ENCODE data around the gene ACAA1.

The ACAA1 gene

GRCh38 chr3:38142959-38143358 is 6.0 kb upstream of the ACAA1 start:
- Histone ChIP-seq H3K4me3 (ENCODE audit: low read depth, low read length) (no peak overlapping the region), H3K36me3 (no peaks in the 10 kb centered on the region), H3K27me3 (no peaks in the 10 kb centered on the region), H3K9me3 (no peaks in the 10 kb centered on the region), H3K4me1 (no peaks in the 10 kb centered on the region)
- DNase-seq: no peak
- TF ChIP-seq CTCF (IDR thresholded peaks at IDR 0.05; ENCODE audit: low read depth, low read length): no peak

GRCh38 chr3:38141952-38142273 is 5.0 kb upstream of the ACAA1 start:
- no peaks in the 10 kb centered on the region for H3K9me3 ChIP-seq
- no peak for TF ChIP-seq CTCF (IDR thresholded peaks at IDR 0.05; ENCODE audit: low read depth, low read length)
- no peaks in the 10 kb centered on the region for H3K36me3 ChIP-seq
- no peak for DNase-seq
- H3K4me3 ChIP-seq (ENCODE audit: low read depth, low read length): no peak overlapping the region
- no peaks in the 10 kb centered on the region for H3K27me3 ChIP-seq
- no peaks in the 10 kb centered on the region for H3K4me1 ChIP-seq

GRCh38 chr3:38141173-38141951 is 4.4 kb upstream of the ACAA1 start:
- H3K4me3 ChIP-seq (ENCODE audit: low read depth, low read length): no peak overlapping the region
- DNase-seq: no peak
- no peak for TF ChIP-seq CTCF (IDR thresholded peaks at IDR 0.05; ENCODE audit: low read depth, low read length)
- H3K9me3 ChIP-seq: no peaks in the 10 kb centered on the region
- no peaks in the 10 kb centered on the region for H3K36me3 ChIP-seq
- no peaks in the 10 kb centered on the region for H3K4me1 ChIP-seq
- H3K27me3 ChIP-seq: no peaks in the 10 kb centered on the region

GRCh38 chr3:38140326-38141172 is 3.6 kb upstream of the ACAA1 start:
- no peak for TF ChIP-seq CTCF (IDR thresholded peaks at IDR 0.05; ENCODE audit: low read depth, low read length)
- Histone ChIP-seq H3K4me3 (ENCODE audit: low read depth, low read length) (no peak overlapping the region), H3K4me1 (no peaks in the 10 kb centered on the region), H3K27me3 (no peaks in the 10 kb centered on the region), H3K9me3 (no peaks in the 10 kb centered on the region), H3K36me3 (no peaks in the 10 kb centered on the region)
- no peak for DNase-seq

GRCh38 chr3:38139652-38140051 is 2.7 kb upstream of the ACAA1 start:
- Histone ChIP-seq H3K36me3 (no peaks in the 10 kb centered on the region), H3K4me3 (ENCODE audit: low read depth, low read length) (no peak overlapping the region; the same call in 1 of the 2 replicates), H3K9me3 (no peaks in the 10 kb centered on the region), H3K27me3 (no peaks in the 10 kb centered on the region), H3K4me1 (no peaks in the 10 kb centered on the region)
- DNase-seq: no peak
- no peak for TF ChIP-seq CTCF (IDR thresholded peaks at IDR 0.05; ENCODE audit: low read depth, low read length)

- TF ChIP-seq CTCF (IDR thresholded peaks at IDR 0.05; ENCODE audit: low read depth, low read length): no peak
- Histone ChIP-seq H3K27me3 (no peaks in the 10 kb centered on the region), H3K4me1 (no peaks in the 10 kb centered on the region), H3K36me3 (no peaks in the 10 kb centered on the region), H3K4me3 (ENCODE audit: low read depth, low read length) (peak overlapping the region; percentile 68), H3K9me3 (no peaks in the 10 kb centered on the region)
- DNase-seq: no peak
These were observed 2.3 kb upstream of the ACAA1 start for GRCh38 chr3:38139191-38139590.

All from BE2C (cell line).